K562 (cell line): ENCODE results near the gene WDR93. TPM values are rescaled to one million over a fixed set of nuclear protein-coding genes. Genes with fewer than 3 reads are reported as not detected.

Source experiments
- FOXJ2 ChIP-seq: fragments of 200-800 bp; sonication (Bioruptor generic); IDR thresholded peaks from 2 replicates; pipeline ENCODE4 v1.6.1; 2016; ENCODE audit warnings: missing genetic modification characterization, missing compliant biosample characterization
- FOXP4 ChIP-seq: sonication (generic); formaldehyde crosslinking; IDR thresholded peaks from 2 replicates; pipeline ENCODE4 v1.8.0; 2022; ENCODE audit warnings: mild to moderate bottlenecking, missing genetic modification reagents, borderline replicate concordance
- L3MBTL2 ChIP-seq: fragments of 450-650 bp; IDR thresholded peaks from 2 replicates; pipeline ENCODE4 v1.6.1; 2016; ENCODE audit warnings: mild to moderate bottlenecking, moderate library complexity
- PRDM10 ChIP-seq: fragments of 450-650 bp; IDR thresholded peaks from 2 replicates; pipeline ENCODE4 v1.6.1; 2018; ENCODE audit not compliant: partially characterized antibody
- RBBP5 ChIP-seq: fragments of 200-600 bp; sonication (generic); IDR thresholded peaks from 2 replicates; pipeline ENCODE4 v1.6.1; 2012; ENCODE audit warnings: borderline replicate concordance, mild to moderate bottlenecking, low read length, control low read depth, inconsistent platforms; ENCODE audit not compliant: insufficient read depth, poor library complexity, severe bottlenecking
- TSC22D4 ChIP-seq: fragments of 450-650 bp; IDR thresholded peaks from 2 replicates; pipeline ENCODE4 v1.6.1; 2016; ENCODE audit warnings: missing genetic modification characterization, missing biosample characterization, control low read depth
- ZNF318 ChIP-seq, 2 experiments: fragments of 450-650 bp; IDR thresholded peaks; 2 replicates each; pipeline ENCODE4 v1.6.1; 2016; ENCODE audit warnings: mild to moderate bottlenecking in 2 of 2, borderline replicate concordance in 1 of 2, low read depth in 1 of 2, moderate library complexity in 1 of 2
- polyA plus RNA-seq, 8 experiments: library from polyadenylated mRNA; depleted of rRNA in 4 of 8; stranded (reverse) in 5 of 8; unstranded in 3 of 8; fragments of >200 nt; fragmentation: Nextera tagmentation in 2 of 8; fragmentation: Illumina TruSeq in 1 of 8; extraction: Ambion mirVana in 2 of 8; extraction: Trizol in 1 of 8; gene quantifications; 2 replicates each; pipeline versions ENCODE4 v1.2.1 to v1.2.3, GENCODE V29; 2011 to 2014; ENCODE audit warnings: inconsistent platforms in 1 of 8, missing spikeins in 1 of 8
- total RNA-seq, 7 experiments: library from RNA; depleted of rRNA in 6 of 7; stranded (reverse); fragments of >200 nt in 6 of 7; fragmentation: Illumina TruSeq in 2 of 7; extraction: Trizol in 2 of 7; gene quantifications; 2 replicates each; pipeline versions ENCODE4 v1.2.1 to v1.2.3, GENCODE V29; 2011 to 2021; ENCODE audit warnings: low replicate concordance in 1 of 7
- TF ChIP-seq, protein P1 (sequence below), 2 experiments: fragments of 200-800 bp in 1 of 2; sonication (Bioruptor generic) in 1 of 2; sonication (generic) in 1 of 2; formaldehyde crosslinking in 1 of 2; IDR thresholded peaks in 1 of 2; conservative IDR thresholded peaks in 1 of 2; 2 replicates each; pipeline versions ENCODE4 v1.5.0 to v1.6.1; 2016 to 2020; ENCODE audit warnings: missing compliant biosample characterization in 1 of 2, missing genetic modification characterization in 1 of 2, missing genetic modification reagents in 1 of 2

WDR93 gene
- total and polyA plus RNA-seq, 9 of the 15 experiments (the other 6 are each of a cell fraction or from before 2014, with no cell fraction given) = not detected

DNA sequence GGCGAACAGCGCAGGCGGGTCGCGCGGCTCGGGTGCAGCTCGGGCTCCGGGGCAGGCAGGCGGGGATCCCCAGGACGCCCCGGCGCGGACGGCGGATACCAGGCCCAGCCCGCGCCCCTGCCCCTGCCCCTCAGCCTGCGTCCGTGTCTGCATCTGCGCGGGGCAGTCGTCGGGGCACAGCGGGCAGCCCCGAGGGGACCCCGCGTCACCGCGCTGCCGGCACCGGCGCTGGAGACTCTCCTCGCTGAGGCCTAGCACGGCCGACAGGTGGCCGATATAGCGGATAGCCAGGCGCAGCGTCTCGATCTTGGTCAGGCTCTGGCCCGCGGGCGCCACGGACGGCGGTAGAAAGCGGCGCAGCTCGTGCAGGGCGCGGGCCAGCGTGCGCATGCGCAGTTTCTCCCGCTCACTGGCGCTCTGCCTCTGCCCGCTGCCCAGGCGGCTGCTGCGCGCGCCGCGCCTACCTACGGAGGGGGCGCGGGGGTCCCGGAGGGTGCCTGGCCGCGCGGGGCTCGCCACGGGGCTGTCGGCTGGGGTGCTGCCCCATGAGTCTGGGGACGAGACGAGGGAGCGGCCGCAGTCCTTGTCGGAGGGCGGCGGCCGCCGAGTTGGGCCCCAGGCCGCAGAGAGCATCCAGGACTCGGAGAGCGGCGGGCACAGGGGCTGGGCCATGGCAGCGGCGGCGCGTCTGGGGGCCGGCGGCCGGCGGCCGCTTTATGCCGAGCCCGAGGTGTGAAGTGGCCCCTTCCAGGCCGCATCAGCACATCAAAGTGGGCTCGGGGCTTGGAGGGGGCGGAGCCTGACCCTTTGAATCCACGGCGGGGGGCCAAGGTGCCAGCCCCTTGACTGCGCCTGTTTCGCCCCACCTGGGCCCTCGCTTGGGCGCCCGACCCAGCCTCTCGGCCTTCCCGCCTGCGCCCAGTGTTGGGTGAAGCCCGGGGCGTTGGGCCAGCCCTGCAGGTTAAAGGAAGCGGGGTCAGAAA, 60.2 kb downstream of the WDR93 start, which contains the start of gene MESP1 (continued):
- TF ChIP-seq FOXP4 (CRISPR knock-in tag) (no peak), L3MBTL2 (peak; percentile 94), ZNF318 (IDR thresholded peaks at IDR 0.05; ENCODE audit: borderline replicate concordance in 1 of 2, low read depth in 1 of 2) (no peak), FOXJ2 (tag) (no peak), RBBP5 (peak; percentile 60), TSC22D4 (tag) (no peak), PRDM10 (no peak)
- TF ChIP-seq, protein P1, sequence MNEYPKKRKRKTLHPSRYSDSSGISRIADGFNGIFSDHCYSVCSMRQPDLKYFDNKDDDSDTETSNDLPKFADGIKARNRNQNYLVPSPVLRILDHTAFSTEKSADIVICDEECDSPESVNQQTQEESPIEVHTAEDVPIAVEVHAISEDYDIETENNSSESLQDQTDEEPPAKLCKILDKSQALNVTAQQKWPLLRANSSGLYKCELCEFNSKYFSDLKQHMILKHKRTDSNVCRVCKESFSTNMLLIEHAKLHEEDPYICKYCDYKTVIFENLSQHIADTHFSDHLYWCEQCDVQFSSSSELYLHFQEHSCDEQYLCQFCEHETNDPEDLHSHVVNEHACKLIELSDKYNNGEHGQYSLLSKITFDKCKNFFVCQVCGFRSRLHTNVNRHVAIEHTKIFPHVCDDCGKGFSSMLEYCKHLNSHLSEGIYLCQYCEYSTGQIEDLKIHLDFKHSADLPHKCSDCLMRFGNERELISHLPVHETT (CRISPR knock-in tag; conservative IDR thresholded peaks at IDR 0.05 in 1 of 2, IDR thresholded peaks at IDR 0.05 in 1 of 2) = no peak
